ENCODE measurements around the gene HPN.
A peak's percentile ranks its signal among the peaks of the same experiment; 100 is the strongest.
"Not testable (repeated sequence)": the region's sequence is repeated elsewhere in the genome, so short reads cannot be mapped to it uniquely, and the experiment has no call there.

The HPN gene

DNA sequence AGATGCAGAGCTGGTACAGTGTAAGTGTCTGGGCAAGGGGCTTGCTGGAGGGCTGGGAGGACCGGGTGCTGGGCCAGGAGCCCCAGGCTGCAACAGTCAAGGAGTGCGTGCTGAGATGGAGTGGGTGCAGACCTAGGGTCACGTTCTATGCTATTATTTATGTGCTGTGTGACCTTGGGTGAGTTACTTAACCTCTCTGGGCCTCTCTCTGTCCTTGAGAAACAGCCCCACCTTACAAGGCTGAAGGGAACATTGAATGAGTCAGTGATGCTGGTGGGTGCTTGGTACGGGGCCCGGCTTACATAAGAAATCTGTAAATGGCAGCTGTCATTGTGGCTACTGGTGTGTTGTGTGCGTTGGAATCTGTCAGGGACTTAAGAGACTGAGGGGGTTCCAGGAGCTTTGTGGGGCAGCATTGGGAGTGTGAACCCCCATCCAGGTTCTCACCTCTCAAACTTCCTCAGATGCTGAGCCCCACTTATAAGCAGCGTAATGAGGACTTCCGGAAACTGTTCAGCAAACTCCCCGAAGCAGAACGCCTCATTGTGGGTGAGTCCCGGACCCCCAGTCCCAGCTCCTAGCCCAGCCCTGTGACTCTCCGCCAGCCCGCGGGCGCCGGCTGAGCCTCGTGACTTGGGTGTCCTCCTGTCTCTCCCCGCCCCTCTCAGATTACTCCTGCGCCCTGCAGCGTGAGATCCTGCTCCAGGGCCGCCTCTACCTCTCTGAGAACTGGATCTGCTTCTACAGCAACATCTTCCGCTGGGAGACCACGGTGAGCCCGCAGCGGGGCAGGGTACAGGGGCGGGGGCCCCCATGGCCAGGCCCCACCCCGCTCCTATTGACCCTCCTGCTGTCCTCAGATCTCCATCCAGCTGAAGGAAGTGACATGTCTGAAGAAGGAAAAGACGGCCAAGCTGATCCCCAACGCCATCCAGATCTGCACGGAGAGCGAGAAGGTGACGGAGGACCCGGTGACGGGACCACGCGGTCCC, 31.8 kb upstream of the HPN start:
- no peak for DNase-seq

DNA sequence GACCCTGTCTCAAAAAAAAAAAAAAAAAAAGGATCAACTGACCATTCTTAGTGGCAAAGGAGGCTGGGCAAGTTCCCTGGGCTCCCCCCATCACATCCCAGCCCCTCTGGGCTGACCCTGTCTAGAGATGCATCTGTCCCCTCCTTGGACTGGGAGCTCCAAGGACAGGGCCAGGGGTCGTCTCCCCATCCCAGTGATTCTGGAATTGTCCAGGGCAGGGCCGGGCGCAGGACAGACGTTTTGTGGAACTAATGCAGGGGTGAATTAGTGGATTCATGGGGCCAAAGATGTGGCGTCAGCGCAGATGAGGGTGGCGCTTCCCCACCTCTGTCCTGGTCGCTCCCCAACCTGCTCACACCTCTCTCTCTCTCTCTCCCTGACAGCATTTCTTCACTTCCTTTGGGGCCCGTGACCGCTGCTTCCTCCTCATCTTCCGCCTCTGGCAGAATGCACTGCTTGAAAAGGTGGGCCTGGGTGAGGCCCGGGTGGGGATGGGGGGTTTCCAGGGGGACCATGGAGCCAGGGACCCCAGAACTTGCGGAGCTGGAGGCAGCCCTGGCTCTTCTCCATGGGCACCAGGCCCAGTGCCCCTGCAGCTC, 30.3 kb upstream of the HPN start:
- DNase-seq = peak; percentile 23 to 55

DNA sequence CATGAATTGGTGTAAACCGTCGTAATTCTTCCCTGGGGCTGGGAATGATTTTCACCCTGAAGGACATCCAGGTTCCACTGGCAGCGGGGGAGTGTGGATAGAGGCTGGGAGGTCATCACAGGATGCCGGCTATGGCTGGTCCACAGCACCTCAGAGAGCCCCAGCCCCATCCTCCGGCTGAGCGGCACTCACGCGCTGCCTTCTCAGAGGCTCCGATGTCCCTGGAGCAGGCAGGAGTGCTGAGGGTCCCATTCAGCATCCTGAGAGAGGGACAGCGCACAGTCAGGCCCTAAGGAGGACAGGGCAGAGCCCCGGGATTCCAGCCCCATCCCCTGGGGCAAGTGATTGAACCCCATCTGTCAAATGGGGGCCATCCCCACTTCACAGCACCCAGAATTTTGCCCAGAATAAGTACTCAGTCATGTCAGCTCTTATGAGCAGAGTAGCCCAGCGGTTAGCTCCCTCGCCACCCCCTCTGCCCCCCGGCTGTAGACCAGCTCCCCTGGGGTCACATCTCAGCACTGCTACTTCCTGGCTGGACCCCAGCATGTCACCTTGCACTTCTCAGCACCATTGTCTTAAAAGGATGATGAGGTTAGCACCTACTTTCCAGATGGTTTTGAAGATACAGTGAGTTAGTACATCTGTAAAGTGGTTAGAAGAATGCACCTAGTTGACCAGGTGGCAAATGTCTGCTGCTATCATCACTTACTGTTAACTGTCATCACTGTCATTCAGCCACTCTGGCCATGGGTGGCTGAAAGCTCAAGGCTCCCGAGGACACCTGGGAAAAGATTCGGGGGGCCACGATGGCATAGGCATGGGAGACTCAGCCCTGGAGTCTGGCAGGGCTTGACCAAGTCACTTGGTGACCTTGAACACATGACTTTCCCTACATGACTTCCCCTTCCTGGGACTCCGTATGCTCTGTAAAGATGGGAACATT, 29.5 kb upstream of the HPN start:
- DNase-seq = peak in 1 of 2 donors; percentile 42

DNA sequence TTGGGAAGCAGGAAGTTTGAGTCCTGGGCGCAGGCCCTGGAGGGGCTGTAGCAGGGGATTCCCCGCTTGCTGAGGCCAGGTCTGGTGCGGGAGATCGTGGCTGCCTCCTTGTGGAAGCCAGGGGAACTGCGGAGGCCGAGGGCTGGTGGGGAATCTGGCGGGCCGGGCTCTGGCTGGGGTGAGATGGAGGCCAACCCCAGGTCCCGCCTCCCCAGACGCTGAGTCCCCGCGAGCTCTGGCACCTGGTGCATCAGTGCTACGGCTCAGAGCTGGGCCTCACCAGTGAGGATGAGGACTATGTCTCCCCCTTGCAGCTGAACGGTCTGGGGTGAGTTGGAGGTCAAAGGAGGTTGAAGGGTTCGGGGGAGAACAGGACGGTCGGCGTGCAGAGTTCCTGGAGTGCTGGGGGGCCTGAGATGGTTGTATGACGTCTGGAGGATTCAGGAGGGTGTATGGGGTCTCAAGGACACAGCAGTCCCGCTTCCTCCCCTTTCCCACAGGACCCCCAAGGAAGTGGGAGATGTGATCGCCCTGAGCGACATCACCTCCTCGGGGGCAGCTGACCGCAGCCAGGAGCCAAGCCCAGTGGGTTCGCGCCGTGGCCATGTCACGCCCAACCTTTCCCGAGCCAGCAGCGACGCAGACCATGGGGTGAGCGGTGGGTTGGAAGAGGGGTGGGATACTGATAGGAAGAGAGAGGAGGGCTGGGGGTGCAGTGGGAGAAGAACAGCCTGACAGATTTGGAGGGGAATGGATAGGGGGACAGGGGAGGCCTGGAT, 28.3 kb upstream of the HPN start:
- DNase-seq = peak; percentile 79 to 86

DNA sequence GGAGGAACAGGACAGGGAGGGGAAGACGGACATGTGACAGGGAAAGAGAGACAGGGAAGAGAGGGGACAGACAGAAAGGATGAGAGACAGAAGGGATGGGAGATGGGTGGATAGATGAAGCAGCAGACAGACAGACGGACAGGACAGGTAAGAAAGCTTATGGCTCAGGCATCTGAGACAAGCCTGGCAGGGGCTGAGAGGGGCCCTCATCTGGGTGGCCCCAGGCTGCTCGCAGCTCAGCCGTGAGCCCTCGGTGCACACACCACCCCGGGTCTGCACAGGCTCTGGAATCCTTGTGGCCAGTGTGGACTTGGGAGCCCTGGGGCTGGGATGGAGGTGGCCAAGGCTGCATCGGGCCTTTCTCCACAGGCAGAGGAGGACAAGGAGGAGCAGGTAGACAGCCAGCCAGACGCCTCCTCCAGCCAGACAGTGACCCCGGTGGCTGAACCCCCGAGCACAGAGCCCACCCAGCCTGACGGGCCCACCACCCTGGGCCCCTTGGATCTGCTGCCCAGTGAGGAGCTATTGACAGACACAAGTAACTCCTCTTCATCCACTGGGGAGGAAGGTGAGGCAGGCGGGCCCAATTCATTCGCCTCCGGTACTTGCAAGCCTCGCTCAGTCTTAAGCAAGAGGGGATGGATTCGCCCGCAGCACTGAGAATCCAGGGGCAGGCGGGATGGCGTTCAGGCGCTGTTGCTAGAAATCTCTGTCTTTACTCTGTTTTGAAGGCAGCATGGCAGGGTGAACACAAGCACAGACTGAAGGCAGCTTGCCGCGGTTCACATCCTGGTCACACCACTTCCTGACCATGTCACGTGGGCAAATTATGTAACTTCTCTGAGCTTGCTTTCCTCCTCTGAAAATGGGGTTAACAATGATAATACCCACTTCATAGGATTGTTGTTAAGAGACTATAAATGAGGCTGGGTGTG, 27.4 kb upstream of the HPN start:
- peak; percentile 73 to 83 for DNase-seq

DNA sequence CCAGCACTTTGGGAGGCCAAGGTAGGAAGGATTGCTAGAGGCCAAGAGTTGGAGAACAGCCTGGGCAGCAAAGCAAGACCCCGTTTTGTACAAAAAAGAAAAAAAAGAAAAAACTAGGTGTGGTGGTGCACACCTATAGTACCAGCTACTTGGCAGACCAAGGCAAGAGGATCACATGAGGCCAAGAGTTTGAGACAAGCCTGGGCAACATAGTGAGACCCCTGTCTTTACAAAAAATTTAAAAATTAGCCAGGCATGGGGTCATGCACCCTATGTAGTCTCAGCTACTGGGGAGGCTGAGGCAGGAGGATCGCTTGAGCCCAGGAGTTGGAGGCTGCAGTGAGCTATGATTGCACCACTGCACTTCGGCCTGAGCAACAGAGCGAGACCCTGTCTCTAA, 26.7 kb upstream of the HPN start:
- not testable (repeated sequence) for DNase-seq

DNA sequence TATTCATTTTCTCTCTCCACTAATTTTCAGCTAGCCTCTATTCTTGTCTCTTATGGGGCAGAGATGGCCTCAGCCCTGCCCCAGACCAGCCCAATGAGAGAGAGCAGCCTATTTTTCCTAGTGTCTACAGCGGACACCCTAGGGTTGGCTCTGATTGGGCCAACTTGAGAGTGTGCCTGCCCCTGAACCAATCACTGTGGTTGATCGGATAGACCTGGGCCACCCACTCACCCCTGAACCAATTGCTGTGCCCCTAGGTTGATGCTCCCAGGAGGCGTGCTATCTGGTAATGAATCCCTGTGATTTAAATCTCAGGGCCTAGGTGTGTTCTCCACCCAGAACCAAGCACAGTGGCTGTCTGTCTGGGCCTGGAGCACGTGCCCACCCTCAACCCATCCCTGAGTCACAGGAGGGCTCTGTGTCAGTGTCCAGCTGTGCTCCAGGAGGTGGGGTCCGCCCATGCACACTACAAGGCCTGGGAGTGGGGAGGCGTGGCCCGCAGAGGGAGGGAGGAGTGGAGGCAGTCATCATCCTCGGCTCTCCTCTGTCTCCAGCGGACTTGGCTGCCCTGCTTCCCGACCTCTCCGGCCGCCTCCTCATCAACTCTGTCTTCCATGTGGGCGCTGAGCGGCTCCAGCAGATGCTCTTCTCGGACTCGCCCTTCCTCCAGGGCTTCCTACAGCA, 26.1 kb upstream of the HPN start:
- DNase-seq = no peak

DNA sequence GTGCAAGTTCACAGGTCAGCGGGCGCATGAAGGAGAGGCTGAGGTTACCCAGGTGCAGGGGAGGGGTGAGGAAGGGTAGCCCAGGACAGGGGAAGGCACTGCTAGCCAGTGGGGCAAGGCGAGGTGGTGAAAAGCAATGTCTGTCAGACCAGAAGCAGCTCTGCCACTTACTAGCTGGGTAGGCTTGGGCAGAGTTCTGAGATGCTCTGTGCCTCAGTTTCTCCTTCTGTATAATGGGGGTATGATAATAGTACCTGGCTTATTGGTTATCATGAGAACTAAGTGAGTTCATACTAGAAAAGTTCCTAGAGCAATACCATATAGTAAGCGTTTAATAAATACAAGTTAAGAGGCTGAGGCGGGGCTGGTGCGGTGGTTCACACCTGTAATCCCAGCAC, 25.6 kb upstream of the HPN start:
- DNase-seq = no peak

DNA sequence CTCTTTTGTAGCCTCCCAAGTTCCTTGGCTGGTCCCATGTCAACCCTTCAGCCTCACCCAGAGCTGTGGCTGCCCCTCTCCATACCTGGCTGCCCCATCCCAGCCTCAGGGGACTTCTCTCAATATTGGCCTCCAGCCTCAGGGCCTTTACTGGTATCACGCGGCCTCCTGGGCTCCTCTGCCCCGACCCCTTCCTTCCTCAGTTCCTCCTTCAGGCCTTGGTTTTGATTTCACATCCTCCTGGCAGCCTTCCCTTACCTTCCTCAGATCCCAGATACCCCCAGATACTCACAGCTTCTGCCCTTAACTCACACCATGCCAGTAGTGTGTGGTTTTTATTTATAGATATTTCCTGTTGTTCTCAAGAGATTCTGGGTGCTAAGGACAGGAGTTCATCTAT, 24.0 kb upstream of the HPN start:
- DNase-seq = no peak

DNA sequence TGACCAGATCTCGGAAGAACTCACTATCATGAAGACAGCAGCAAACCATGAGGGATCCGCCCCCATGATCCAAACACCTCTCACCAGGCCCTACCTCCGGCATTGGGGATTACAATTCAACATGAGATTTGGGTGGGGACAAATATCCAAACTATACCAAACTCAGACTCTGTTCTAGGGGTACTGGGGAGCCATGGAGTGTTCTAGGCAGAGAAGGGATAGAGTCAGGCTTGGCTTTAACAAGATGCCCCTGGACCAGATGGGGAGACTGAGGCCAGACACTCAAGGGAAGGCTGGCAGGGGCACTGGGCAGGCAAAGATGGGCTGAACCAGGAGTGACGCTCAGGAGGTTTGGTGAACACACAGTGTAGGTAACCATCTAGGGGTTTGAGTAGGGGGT, 23.1 kb upstream of the HPN start:
- DNase-seq = no peak

DNA sequence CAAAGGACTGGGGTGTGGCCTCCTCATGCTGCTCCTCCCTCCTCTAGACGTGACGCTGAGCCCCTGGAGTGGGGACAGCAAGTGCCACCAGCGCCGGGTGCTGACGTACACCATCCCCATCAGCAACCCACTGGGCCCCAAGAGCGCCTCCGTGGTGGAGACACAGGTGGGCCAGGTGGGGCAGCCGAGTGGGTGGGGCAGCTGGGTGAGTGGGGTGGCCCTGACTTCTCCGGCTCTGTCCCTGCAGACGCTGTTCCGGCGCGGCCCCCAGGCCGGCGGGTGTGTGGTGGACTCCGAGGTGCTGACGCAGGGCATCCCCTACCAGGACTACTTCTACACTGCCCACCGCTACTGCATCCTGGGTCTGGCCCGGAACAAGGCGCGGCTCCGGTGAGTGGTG, 22.4 kb upstream of the HPN start:
- DNase-seq = no peak

DNA sequence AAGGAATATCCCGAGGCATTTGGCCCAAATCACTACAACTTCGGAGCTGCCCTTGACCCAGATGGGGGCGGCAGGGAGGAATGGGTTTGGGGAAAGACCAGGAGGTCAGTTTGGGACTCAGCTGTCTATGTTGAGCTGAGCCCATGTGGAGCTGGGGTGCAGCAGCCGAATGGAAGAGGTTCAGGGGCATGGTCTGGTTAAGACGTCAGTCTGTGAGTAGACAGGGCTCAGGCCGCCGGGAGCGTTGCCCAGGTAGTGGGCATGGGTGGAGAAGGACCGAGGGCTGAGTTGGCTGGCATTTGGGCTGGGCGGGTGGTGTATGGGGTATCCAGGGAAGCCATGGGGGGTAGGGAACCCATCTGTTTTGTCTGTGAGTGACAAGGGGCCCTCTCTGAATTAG, 20.5 kb upstream of the HPN start:
- no peak for DNase-seq

DNA sequence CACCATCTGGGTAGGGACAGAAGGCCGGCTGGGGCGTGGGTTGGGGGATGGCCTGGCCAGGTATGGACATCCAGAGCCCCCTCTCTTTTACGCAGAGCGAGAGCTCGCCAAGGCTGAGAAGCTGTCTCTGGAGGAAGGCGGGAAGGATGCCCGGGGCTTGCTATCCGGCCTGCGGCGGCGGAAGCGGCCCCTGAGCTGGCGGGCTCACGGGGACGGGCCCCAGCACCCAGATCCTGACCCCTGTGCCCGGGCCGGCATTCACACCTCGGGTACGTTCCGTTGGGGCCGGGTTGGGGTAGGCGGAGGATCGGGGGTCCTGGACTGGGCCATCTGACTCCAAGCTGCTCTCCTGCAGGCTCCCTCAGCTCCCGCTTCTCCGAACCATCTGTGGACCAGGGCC, 19.9 kb upstream of the HPN start:
- no peak for DNase-seq

DNA sequence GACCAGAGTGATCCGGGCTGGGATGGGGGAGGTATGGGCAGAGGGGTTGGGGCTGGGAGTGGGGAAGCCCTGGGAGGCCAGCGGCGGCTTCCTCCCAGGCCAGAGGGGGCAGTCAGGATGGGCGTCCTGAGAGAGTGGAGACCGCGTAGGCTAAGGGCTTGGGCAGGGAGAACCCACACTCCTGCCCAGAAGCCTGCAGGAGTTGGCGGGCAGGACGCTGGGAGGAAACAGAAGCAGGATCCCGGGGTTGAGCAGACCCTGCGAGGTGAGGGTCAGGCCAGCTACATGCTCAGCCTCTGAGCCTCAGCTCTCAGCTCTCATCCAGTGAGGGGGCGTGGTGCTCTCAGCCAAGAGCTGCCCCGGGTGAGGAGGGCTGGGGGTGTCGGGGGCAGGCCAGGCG, 19.1 kb upstream of the HPN start:
- no peak for DNase-seq

DNA sequence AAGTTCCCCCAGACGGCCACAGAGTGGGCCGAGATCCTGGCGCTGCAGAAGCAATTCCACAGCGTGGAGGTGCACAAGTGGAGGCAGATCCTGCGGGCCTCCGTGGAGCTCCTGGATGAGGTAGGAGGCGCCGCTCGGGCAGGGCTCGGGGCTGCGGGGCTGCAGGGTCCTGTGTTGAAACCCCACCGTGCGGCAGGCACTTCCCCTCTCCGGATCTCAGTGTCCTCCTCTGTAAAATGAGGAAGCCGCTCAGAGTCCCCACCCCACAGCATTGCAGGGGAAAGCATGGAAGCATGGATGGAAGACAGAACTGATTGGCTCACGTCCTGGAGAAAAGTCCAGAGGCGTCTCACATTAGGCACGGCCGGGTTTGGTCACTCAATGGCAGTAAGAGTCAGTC, 18.1 kb upstream of the HPN start:
- DNase-seq = no peak

DNA sequence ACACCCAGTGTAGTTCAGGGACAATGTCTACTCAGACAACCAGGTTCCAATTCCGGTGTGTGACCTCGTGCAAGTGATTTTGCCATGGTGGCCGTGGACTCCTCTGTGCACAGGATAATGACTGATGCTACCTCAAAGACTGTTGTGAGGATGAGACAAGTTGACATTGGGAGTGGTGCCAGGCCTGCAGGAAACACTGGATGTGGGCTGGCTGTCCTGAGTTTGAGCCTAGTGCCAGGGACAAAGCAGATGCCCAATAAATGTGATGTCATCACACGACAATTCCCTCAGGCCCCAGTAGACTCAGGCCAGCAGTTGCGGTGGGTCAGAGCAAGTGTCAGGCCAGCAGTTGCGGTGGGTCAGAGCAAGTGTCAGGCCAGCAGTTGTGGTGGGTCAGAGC, 17.4 kb upstream of the HPN start:
- DNase-seq = no peak

DNA sequence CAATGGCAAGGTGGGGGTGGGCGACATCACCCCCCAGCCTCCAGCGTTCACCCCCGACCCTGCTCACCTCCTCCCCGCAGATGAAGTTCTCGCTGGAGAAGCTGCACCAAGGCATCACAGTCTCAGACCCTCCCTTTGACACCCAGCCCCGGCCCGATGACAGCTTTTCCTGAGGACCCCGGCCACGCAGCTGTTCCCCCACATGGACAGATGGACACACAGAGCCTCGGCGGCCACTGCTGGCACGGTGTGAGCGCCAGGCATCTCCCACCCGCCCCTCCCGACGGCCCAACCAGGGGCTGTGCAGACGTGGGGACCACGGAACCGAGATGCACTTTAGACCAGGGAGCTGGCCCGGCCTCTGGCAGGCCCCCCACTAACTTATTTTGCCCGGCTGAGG, 15.6 kb upstream of the HPN start:
- no peak for DNase-seq

DNA sequence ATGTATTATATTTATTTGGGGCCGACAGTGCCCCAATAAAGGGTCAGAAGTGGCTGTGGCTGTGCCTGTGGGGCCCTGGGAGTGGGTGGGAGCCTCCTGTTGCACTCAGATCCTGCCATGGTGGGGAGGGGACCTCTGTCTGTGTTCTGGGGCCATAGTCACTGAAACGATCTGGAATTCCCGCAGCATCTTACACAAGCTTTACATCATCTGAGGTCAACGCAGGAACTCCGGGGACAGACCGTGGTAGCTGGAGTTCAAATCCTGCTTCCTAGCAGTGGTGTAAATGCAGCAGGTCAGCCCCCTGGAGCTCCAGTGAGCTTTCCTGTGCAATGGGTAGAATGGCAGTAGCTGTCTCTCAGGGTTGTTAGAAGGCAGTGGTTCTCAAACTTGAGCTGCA, 15.1 kb upstream of the HPN start:
- no peak for DNase-seq

DNA sequence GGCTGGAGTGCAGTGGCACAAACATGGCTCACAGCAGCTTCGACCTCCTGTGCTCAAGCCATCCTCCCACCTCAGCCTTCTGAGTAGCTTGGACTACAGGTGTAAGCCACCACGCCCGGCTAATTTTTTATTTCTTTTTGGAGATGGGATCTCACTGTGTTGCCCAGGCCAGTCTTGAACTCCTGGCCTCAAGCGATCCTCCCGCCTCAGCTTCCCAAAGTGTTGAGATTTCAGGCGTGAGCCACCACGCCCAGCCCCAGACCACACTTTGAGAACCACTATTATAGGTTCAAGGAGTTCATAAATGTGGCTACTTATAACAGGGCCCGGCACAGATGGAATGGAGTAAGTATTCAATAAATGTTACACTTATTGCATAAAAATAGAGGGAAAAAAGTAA, 14.5 kb upstream of the HPN start:
- no peak for DNase-seq

DNA sequence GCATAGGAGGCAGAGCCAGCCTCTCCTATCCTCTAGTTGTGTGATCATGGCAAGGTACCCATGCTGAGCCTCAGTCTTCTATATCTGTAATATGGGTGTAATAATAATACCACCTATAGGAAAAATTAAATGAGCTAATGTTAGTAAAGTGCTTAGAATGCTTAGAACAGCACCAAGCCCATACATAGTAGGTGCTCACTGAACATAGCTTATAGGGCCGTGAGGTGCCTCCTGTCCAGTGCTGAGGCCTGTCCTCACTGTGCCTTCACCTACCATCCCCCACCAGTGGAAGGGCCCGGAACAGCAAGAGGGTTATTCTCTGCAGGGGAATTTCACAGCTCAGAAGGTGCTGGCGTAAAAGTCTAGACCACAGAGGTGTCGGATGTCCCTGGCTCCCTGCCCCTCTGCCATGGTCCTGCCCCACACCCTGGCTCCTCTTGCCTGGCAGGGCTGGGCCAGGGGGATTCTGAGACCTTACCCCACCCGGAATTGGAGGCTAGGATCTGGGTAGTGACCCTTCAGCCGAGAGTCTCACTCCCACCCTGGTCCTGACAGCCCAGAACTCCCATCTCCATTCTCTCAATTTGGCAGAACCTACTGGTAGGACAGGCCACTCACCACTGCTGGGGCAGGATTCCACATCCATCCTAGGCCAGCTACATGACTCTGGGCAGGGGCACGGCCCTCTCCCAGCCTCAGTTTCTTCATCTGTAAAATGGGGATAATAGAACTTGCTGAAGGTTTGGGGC, 13.5 kb upstream of the HPN start:
- no peak for DNase-seq

Measured in CD4-positive, alpha-beta T cell treated with Interferon alpha-2 for 1 hour (primary cell).